HG03139 (cell line): ENCODE results near the gene STAP2.
"Not testable (repeated sequence)": the region's sequence is repeated elsewhere in the genome, so short reads cannot be mapped to it uniquely, and the experiment has no call there.

ENCODE experiments used
- ATAC-seq: cut with Tn5 transposase; IDR thresholded peaks from one replicate; pipeline ENCODE4 v1.9.1; 2021; ENCODE audit not compliant: unreplicated experiment

STAP2 gene

GRCh38 chr19:4358709-4359626 lies 20.3 kb upstream of the STAP2 start:
- ATAC-seq: no peak

GRCh38 chr19:4357921-4358326 lies 19.3 kb upstream of the STAP2 start:
- ATAC-seq: no peak

GRCh38 chr19:4357095-4357797 lies 18.6 kb upstream of the STAP2 start:
- ATAC-seq: no peak

GRCh38 chr19:4354897-4355296 lies 16.3 kb upstream of the STAP2 start:
- ATAC-seq: no peak

GRCh38 chr19:4354282-4354681 lies 15.7 kb upstream of the STAP2 start:
- no peak for ATAC-seq

GRCh38 chr19:4352701-4353121 lies 14.1 kb upstream of the STAP2 start:
- ATAC-seq: no peak

- ATAC-seq: no peak
Measured at GRCh38 chr19:4350726-4351125, 12.1 kb upstream of the STAP2 start.

- no peak for ATAC-seq
Measured at GRCh38 chr19:4350111-4350510, 11.5 kb upstream of the STAP2 start.

GRCh38 chr19:4349225-4349624 lies 10.6 kb upstream of the STAP2 start:
- not testable (repeated sequence) for ATAC-seq

GRCh38 chr19:4347521-4347920 lies 8.9 kb upstream of the STAP2 start:
- no peak for ATAC-seq

GRCh38 chr19:4346020-4346383 lies 7.4 kb upstream of the STAP2 start:
- no peak for ATAC-seq

- ATAC-seq: no peak
Measured at GRCh38 chr19:4345342-4346019, 6.9 kb upstream of the STAP2 start.

- peak; percentile 38 for ATAC-seq
Measured at GRCh38 chr19:4343370-4344307, 5.0 kb upstream of the STAP2 start, which contains the start of gene MPND. MPND (plus strand) TSS chr19:4343562; CDS start chr19:4343594, 32 bp downstream.

- peak; percentile 81 for ATAC-seq
Measured at GRCh38 chr19:4342615-4343369, 4.2 kb upstream of the STAP2 start.

- ATAC-seq: no peak
Measured at GRCh38 chr19:4342314-4342614, 3.6 kb upstream of the STAP2 start.

- no peak for ATAC-seq
Measured at GRCh38 chr19:4337906-4338440, 654 bp downstream of the STAP2 start.

GRCh38 chr19:4334929-4335570 lies 3.6 kb downstream of the STAP2 start:
- no peak for ATAC-seq

GRCh38 chr19:4329858-4330257 lies 8.8 kb downstream of the STAP2 start:
- ATAC-seq: no peak

- not testable (repeated sequence) for ATAC-seq
Measured at GRCh38 chr19:4328991-4329681, 9.5 kb downstream of the STAP2 start.
